Natural killer cell treated with Interleukin-12 subunit alpha and Interleukin-12 subunit beta and Interleukin-15 and Interleukin-18, amount 100 ng/mL, for 72 hours (primary cell): Measurements from ENCODE around the gene POTEJ. TPM values are rescaled to one million over a fixed set of nuclear protein-coding genes. Genes with fewer than 3 reads are reported as not detected.
"Not testable (repeated sequence)": the region's sequence is repeated elsewhere in the genome, so short reads cannot be mapped to it uniquely, and the experiment has no call there.

Experiments
- ATAC-seq, 2 donors: fragments of 150-1000 bp; cut with Tn5 transposase in 1 of 2; sonication (Bioruptor Pico), chemical (Tn5 transposase) in 1 of 2; 2 replicates each; pipeline ENCODE4 v1.10.0; 2021
- DNase-seq: peaks from one replicate; pipeline ENCODE4 v3.0.0; 2022; ENCODE audit warnings: low spot score
- H3K27ac Mint-ChIP-seq, 2 donors: 1 replicate in 1 of 2; 2 replicates in 1 of 2; pipeline ENCODE4 v1.8.0; 2022; ENCODE audit warnings: mixed read lengths in 2 of 2, mild to moderate bottlenecking in 1 of 2, moderate library complexity in 1 of 2
- H3K27me3 Mint-ChIP-seq, 2 donors: 1 replicate in 1 of 2; 2 replicates in 1 of 2; pipeline ENCODE4 v1.8.0; 2022; ENCODE audit warnings: mixed read lengths in 2 of 2
- H3K36me3 Mint-ChIP-seq: one replicate; pipeline ENCODE4 v1.8.0; 2022; ENCODE audit warnings: mixed read lengths
- H3K4me1 Mint-ChIP-seq, 2 donors: 1 replicate in 1 of 2; 2 replicates in 1 of 2; pipeline ENCODE4 v1.8.0; 2022; ENCODE audit warnings: low read depth in 2 of 2, mixed read lengths in 2 of 2, mild to moderate bottlenecking in 1 of 2
- H3K4me3 Mint-ChIP-seq: one replicate; pipeline ENCODE4 v1.8.0; 2022; ENCODE audit warnings: mixed read lengths
- H3K9me3 Mint-ChIP-seq: 2 replicates; pipeline ENCODE4 v1.8.0; 2022; ENCODE audit warnings: mixed read lengths
- total RNA-seq, 2 donors: library from RNA; stranded (reverse); gene quantifications; one replicate each; pipeline ENCODE4 v1.2.3, GENCODE V29; 2022

Gene POTEJ
- total RNA-seq, 2 donors from 2014 or later, result not detected

- DNase-seq, H3K4me3 Mint-ChIP-seq, H3K36me3 Mint-ChIP-seq, H3K4me1 Mint-ChIP-seq, H3K9me3 Mint-ChIP-seq, ATAC-seq, H3K27me3 Mint-ChIP-seq, H3K27ac Mint-ChIP-seq: not testable (repeated sequence)
These were observed 30.4 kb downstream of the POTEJ start for GRCh38 chr2:130641688-130642087.

GRCh38 chr2:130649285-130649684, 38.0 kb downstream of the POTEJ start:
- not testable (repeated sequence) for ATAC-seq, DNase-seq, H3K27ac Mint-ChIP-seq, H3K36me3 Mint-ChIP-seq, H3K4me1 Mint-ChIP-seq, H3K9me3 Mint-ChIP-seq, H3K27me3 Mint-ChIP-seq, H3K4me3 Mint-ChIP-seq

- not testable (repeated sequence) for H3K9me3 Mint-ChIP-seq, H3K27ac Mint-ChIP-seq, H3K27me3 Mint-ChIP-seq, DNase-seq, H3K4me3 Mint-ChIP-seq, H3K4me1 Mint-ChIP-seq, ATAC-seq, H3K36me3 Mint-ChIP-seq
These were observed 53.3 kb downstream of the POTEJ start for GRCh38 chr2:130664506-130664905.

GRCh38 chr2:130665596-130665995, 54.4 kb downstream of the POTEJ start:
- not testable (repeated sequence) for H3K4me3 Mint-ChIP-seq, H3K27ac Mint-ChIP-seq, H3K36me3 Mint-ChIP-seq, H3K4me1 Mint-ChIP-seq, ATAC-seq, H3K27me3 Mint-ChIP-seq, H3K9me3 Mint-ChIP-seq, DNase-seq

GRCh38 chr2:130667516-130667915, 56.3 kb downstream of the POTEJ start:
- not testable (repeated sequence) for H3K27me3 Mint-ChIP-seq, H3K9me3 Mint-ChIP-seq, H3K4me3 Mint-ChIP-seq, H3K36me3 Mint-ChIP-seq, DNase-seq, ATAC-seq, H3K4me1 Mint-ChIP-seq, H3K27ac Mint-ChIP-seq

GRCh38 chr2:130670026-130670745, 58.9 kb downstream of the POTEJ start:
- H3K27ac Mint-ChIP-seq, H3K27me3 Mint-ChIP-seq, H3K9me3 Mint-ChIP-seq, ATAC-seq, DNase-seq, H3K4me3 Mint-ChIP-seq, H3K36me3 Mint-ChIP-seq, H3K4me1 Mint-ChIP-seq: not testable (repeated sequence)

- peak; percentile 24 to 50 for ATAC-seq
- not testable (repeated sequence) for H3K36me3 Mint-ChIP-seq, H3K27ac Mint-ChIP-seq, H3K27me3 Mint-ChIP-seq, H3K4me3 Mint-ChIP-seq, DNase-seq, H3K9me3 Mint-ChIP-seq, H3K4me1 Mint-ChIP-seq
These were observed 81.0 kb downstream of the POTEJ start for GRCh38 chr2:130692041-130692770.

GRCh38 chr2:130693474-130693873, 82.2 kb downstream of the POTEJ start:
- DNase-seq, result peak; percentile 73
- peak; percentile 48 to 79 for ATAC-seq
- not testable (repeated sequence) for H3K27ac Mint-ChIP-seq, H3K4me1 Mint-ChIP-seq, H3K27me3 Mint-ChIP-seq, H3K9me3 Mint-ChIP-seq, H3K36me3 Mint-ChIP-seq, H3K4me3 Mint-ChIP-seq

- not testable (repeated sequence) for H3K4me1 Mint-ChIP-seq, H3K36me3 Mint-ChIP-seq, ATAC-seq, H3K9me3 Mint-ChIP-seq, H3K4me3 Mint-ChIP-seq, H3K27ac Mint-ChIP-seq, DNase-seq
- H3K27me3 Mint-ChIP-seq, result peaks cover 0 to 14% of the 10 kb centered on the region in 2 donors
These were observed 92.0 kb downstream of the POTEJ start for GRCh38 chr2:130703250-130703649.

Other genes starting within 250 kb of the POTEJ start
- gene POTEI, start 102.1 kb upstream of the POTEJ start, total RNA-seq, result not detected
- gene CFC1B, start 90.2 kb upstream of the POTEJ start, total RNA-seq, result not detected
- gene CFC1, start 11.9 kb upstream of the POTEJ start, total RNA-seq, result not detected
- gene GPR148, start 117.6 kb downstream of the POTEJ start, total RNA-seq, result not detected
- not detected for gene AMER3, start 144.1 kb downstream of the POTEJ start, total RNA-seq
- gene ARHGEF4, start 225.5 kb downstream of the POTEJ start, total RNA-seq, result not detected